ENCODE data around the gene MVB12B. TPM values are rescaled to one million over a fixed set of nuclear protein-coding genes. Genes with fewer than 3 reads are reported as not detected.

The MVB12B gene
- total and polyA plus RNA-seq, 2 of the 13 experiments (the other 11 are each of a cell fraction or from before 2014, with no cell fraction given), result 12.1 to 30.1 TPM

DNA sequence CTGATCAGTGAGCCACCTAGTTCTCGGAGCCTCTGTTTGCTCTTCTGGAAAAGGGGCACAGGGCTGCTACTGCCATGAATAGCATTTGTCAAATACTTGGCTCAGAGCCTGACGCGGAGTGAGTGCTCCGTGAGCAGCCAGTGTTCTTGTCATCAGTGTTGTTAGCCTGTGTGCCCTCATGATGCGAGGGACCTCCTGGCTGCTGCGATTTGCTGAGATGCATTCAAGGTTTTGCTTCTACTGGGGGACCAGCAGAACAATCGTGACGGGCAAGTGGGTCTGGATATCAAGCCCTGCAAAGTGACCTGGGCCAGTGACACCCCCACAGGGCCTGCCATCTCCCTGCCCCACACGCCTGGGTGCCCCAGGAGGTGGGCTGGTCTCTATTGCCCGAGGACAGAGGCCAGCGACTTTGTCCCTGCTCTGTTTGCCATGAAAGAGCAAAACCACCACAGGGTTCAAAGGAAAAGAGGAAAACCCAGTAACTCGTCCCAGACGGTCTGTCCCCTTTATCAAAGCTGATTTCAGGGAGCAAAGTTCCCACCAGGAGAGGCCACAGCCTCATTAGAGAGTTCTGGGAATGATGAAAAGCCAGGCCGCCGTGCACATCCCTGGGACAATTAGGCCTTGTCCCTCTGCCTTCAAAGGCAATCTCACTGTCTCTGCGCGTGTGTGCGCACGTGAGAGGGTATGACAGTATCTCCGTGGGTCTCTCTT lies 200.6 kb downstream of the MVB12B start (continued):
- TF ChIP-seq CBX5 (CRISPR knock-in tag; IDR thresholded peaks at IDR 0.05; ENCODE audit: borderline replicate concordance) (0 out of 2 replicates have a peak, but pooled peaks have one; percentile 22), ZNF205 (CRISPR knock-in tag; IDR thresholded peaks at IDR 0.05) (peak; percentile 28; the same call in 1 of the 2 replicates), ZNF737 (CRISPR knock-in tag; IDR thresholded peaks at IDR 0.05; ENCODE audit: borderline replicate concordance) (no peak), CBFB (CRISPR knock-in tag; IDR thresholded peaks at IDR 0.05) (0 out of 2 replicates have a peak, but pooled peaks have one; percentile 17), AHR (CRISPR knock-in tag; IDR thresholded peaks at IDR 0.05) (no peak), ZNF615 (CRISPR knock-in tag; IDR thresholded peaks at IDR 0.05; ENCODE audit: borderline replicate concordance) (no peak), ZBTB7A (CRISPR knock-in tag; IDR thresholded peaks at IDR 0.05) (no peak), ZNF138 (CRISPR knock-in tag; IDR thresholded peaks at IDR 0.05; ENCODE audit: low read depth) (no peak), ELF3 (CRISPR knock-in tag; IDR thresholded peaks at IDR 0.05) (peak; percentile 44; the same call in 1 of the 2 replicates), ZNF768 (CRISPR knock-in tag; IDR thresholded peaks at IDR 0.05) (peak; percentile 17; the same call in 1 of the 2 replicates), SRY (CRISPR knock-in tag; IDR thresholded peaks at IDR 0.05) (no peak), FOXA3 (CRISPR knock-in tag; IDR thresholded peaks at IDR 0.05) (peak; percentile 49), NR2F6 (IDR thresholded peaks at IDR 0.05) (peak; percentile 63; the same call in 1 of the 2 replicates), NR2F6 (CRISPR knock-in tag; IDR thresholded peaks at IDR 0.05) (peak; percentile 74), MAFF (IDR thresholded peaks at IDR 0.05; ENCODE audit: low read depth, low read length) (no peak), ERF (CRISPR knock-in tag; IDR thresholded peaks at IDR 0.05) (0 out of 2 replicates have a peak, but pooled peaks have one; percentile 14)
- TF ChIP-seq, protein P1, sequence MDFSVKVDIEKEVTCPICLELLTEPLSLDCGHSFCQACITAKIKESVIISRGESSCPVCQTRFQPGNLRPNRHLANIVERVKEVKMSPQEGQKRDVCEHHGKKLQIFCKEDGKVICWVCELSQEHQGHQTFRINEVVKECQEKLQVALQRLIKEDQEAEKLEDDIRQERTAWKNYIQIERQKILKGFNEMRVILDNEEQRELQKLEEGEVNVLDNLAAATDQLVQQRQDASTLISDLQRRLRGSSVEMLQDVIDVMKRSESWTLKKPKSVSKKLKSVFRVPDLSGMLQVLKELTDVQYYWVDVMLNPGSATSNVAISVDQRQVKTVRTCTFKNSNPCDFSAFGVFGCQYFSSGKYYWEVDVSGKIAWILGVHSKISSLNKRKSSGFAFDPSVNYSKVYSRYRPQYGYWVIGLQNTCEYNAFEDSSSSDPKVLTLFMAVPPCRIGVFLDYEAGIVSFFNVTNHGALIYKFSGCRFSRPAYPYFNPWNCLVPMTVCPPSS (IDR thresholded peaks at IDR 0.05), result no peak
- TF ChIP-seq, protein P2, sequence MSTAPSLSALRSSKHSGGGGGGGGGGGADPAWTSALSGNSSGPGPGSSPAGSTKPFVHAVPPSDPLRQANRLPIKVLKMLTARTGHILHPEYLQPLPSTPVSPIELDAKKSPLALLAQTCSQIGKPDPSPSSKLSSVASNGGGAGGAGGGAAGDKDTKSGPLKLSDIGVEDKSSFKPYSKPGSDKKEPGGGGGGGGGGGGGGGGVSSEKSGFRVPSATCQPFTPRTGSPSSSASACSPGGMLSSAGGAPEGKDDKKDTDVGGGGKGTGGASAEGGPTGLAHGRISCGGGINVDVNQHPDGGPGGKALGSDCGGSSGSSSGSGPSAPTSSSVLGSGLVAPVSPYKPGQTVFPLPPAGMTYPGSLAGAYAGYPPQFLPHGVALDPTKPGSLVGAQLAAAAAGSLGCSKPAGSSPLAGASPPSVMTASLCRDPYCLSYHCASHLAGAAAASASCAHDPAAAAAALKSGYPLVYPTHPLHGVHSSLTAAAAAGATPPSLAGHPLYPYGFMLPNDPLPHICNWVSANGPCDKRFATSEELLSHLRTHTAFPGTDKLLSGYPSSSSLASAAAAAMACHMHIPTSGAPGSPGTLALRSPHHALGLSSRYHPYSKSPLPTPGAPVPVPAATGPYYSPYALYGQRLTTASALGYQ (CRISPR knock-in tag; IDR thresholded peaks at IDR 0.05), result peak; percentile 56
- TF ChIP-seq, protein P3, sequence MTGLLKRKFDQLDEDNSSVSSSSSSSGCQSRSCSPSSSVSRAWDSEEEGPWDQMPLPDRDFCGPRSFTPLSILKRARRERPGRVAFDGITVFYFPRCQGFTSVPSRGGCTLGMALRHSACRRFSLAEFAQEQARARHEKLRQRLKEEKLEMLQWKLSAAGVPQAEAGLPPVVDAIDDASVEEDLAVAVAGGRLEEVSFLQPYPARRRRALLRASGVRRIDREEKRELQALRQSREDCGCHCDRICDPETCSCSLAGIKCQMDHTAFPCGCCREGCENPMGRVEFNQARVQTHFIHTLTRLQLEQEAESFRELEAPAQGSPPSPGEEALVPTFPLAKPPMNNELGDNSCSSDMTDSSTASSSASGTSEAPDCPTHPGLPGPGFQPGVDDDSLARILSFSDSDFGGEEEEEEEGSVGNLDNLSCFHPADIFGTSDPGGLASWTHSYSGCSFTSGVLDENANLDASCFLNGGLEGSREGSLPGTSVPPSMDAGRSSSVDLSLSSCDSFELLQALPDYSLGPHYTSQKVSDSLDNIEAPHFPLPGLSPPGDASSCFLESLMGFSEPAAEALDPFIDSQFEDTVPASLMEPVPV (CRISPR knock-in tag; IDR thresholded peaks at IDR 0.05), result peak; percentile 55; the same call in 1 of the 2 replicates
- TF ChIP-seq, protein P4, sequence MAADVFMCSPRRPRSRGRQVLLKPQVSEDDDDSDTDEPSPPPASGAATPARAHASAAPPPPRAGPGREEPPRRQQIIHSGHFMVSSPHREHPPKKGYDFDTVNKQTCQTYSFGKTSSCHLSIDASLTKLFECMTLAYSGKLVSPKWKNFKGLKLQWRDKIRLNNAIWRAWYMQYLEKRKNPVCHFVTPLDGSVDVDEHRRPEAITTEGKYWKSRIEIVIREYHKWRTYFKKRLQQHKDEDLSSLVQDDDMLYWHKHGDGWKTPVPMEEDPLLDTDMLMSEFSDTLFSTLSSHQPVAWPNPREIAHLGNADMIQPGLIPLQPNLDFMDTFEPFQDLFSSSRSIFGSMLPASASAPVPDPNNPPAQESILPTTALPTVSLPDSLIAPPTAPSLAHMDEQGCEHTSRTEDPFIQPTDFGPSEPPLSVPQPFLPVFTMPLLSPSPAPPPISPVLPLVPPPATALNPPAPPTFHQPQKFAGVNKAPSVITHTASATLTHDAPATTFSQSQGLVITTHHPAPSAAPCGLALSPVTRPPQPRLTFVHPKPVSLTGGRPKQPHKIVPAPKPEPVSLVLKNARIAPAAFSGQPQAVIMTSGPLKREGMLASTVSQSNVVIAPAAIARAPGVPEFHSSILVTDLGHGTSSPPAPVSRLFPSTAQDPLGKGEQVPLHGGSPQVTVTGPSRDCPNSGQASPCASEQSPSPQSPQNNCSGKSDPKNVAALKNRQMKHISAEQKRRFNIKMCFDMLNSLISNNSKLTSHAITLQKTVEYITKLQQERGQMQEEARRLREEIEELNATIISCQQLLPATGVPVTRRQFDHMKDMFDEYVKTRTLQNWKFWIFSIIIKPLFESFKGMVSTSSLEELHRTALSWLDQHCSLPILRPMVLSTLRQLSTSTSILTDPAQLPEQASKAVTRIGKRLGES (CRISPR knock-in tag; IDR thresholded peaks at IDR 0.05; ENCODE audit: borderline replicate concordance), result peak; percentile 97
- TF ChIP-seq, protein P5, sequence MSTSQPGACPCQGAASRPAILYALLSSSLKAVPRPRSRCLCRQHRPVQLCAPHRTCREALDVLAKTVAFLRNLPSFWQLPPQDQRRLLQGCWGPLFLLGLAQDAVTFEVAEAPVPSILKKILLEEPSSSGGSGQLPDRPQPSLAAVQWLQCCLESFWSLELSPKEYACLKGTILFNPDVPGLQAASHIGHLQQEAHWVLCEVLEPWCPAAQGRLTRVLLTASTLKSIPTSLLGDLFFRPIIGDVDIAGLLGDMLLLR (CRISPR knock-in tag; IDR thresholded peaks at IDR 0.05), result peak; percentile 67; the same call in 1 of the 2 replicates
